GM23248 (cell line): ENCODE results near the gene SSRP1. TPM values are rescaled to one million over a fixed set of nuclear protein-coding genes. Genes with fewer than 3 reads are reported as not detected.

Source experiments
- DNase-seq: peaks from one replicate; pipeline ENCODE4 v3.0.0-alpha.2; 2015
- H2AFZ ChIP-seq: fragments of 200-600 bp; sonication (generic); 2 replicates; pipeline ENCODE4 v1.6.1; 2016; ENCODE audit warnings: antibody characterized with exemption
- H3F3A ChIP-seq: fragments of 200-600 bp; sonication (generic); 2 replicates; pipeline ENCODE4 v1.6.1; 2016; ENCODE audit warnings: mild to moderate bottlenecking, antibody characterized with exemption, mixed run types; ENCODE audit not compliant: insufficient read depth
- H3K27ac ChIP-seq: fragments of 200-600 bp; sonication (generic); 2 replicates; pipeline ENCODE4 v1.5.1; 2016; ENCODE audit warnings: mild to moderate bottlenecking
- H3K27me3 ChIP-seq: fragments of 200-600 bp; sonication (generic); replicated peaks from 2 replicates; pipeline ENCODE4 v1.6.1; 2016; ENCODE audit warnings: mild to moderate bottlenecking; ENCODE audit not compliant: insufficient read depth
- H3K36me3 ChIP-seq: fragments of 200-600 bp; sonication (generic); 2 replicates; pipeline ENCODE4 v1.6.1; 2016; ENCODE audit warnings: low read depth, mild to moderate bottlenecking
- H3K4me1 ChIP-seq: fragments of 200-600 bp; sonication (generic); 2 replicates; pipeline ENCODE4 v1.6.1; 2016; ENCODE audit warnings: mild to moderate bottlenecking; ENCODE audit not compliant: insufficient read depth
- H3K4me2 ChIP-seq: fragments of 200-600 bp; sonication (generic); one replicate; pipeline ENCODE4 v1.6.1; 2016; ENCODE audit warnings: mild to moderate bottlenecking; ENCODE audit not compliant: unreplicated experiment
- H3K4me3 ChIP-seq: fragments of 200-600 bp; sonication (generic); 2 replicates; pipeline ENCODE4 v1.5.1; 2016; ENCODE audit warnings: mild to moderate bottlenecking
- H3K79me2 ChIP-seq: fragments of 200-600 bp; sonication (generic); 2 replicates; pipeline ENCODE4 v1.6.1; 2016; ENCODE audit warnings: mild to moderate bottlenecking; ENCODE audit not compliant: insufficient read depth
- H3K9ac ChIP-seq: fragments of 200-600 bp; sonication (generic); 2 replicates; pipeline ENCODE4 v1.6.1; 2016; ENCODE audit warnings: mild to moderate bottlenecking
- H3K9me2 ChIP-seq: fragments of 200-600 bp; sonication (generic); 2 replicates; pipeline ENCODE4 v1.6.1; 2016; ENCODE audit warnings: mixed run types, mild to moderate bottlenecking, moderate library complexity; ENCODE audit not compliant: insufficient read depth
- H3K9me3 ChIP-seq: fragments of 200-600 bp; sonication (generic); one replicate; pipeline ENCODE4 v1.6.1; 2017; ENCODE audit warnings: low read depth
- H4K20me1 ChIP-seq: fragments of 200-600 bp; sonication (generic); 2 replicates; pipeline ENCODE4 v1.6.0; 2016; ENCODE audit not compliant: insufficient read depth
- EZH2 ChIP-seq: fragments of 200-600 bp; sonication (generic); IDR thresholded peaks from 2 replicates; pipeline ENCODE4 v1.6.1; 2018; ENCODE audit warnings: antibody characterized with exemption, mild to moderate bottlenecking; ENCODE audit not compliant: insufficient read depth, poor library complexity, severe bottlenecking
- EZH2phosphoT487 ChIP-seq: fragments of 200-600 bp; sonication (generic); IDR thresholded peaks from 2 replicates; pipeline ENCODE4 v1.6.1; 2018; ENCODE audit warnings: antibody characterized with exemption, moderate library complexity, mild to moderate bottlenecking, low read depth; ENCODE audit not compliant: insufficient read depth
- WGBS, 2 experiments: methylation state at CpG; one replicate each; pipeline ENCODE4 v1.1.6; 2015 to 2017; ENCODE audit warnings: low lambda C conversion rate in 2 of 2, low coverage in 1 of 2; ENCODE audit errors: missing lambda C conversion rate in 2 of 2; 5-methylcytosine and 5-hydroxymethylcytosine counted together
- in situ Hi-C: fragments of 300-500 bp; cut with MboI; formaldehyde crosslinking; loops from 2 replicates; pipeline ENCODE4 v1.15.0; 2020
- polyA plus RNA-seq: library from polyadenylated mRNA; unstranded; fragments of >200 nt; fragmentation: Nextera tagmentation; extraction: Ambion mirVana; gene quantifications from 2 replicates; pipeline ENCODE4 v1.2.1, GENCODE V29; 2016
- total RNA-seq: library from RNA; depleted of rRNA; stranded (reverse); fragments of >200 nt; shearing (Covaris generic); gene quantifications from 2 replicates; pipeline ENCODE4 v1.2.3, GENCODE V29; 2014

Gene SSRP1
- total and polyA plus RNA-seq, 2 experiments from 2014 or later: 29.3 to 76.2 TPM

- 15 to 18% methylated on average over 5 of the region's 5 CpGs for WGBS, 2 experiments
- Histone ChIP-seq H2AFZ (no peak overlapping the region), H3K27me3 (no peaks in the 10 kb centered on the region), H3K4me3 (no peak overlapping the region), H3K4me2 (no peak overlapping the region), H3K9me2 (no peaks in the 10 kb centered on the region), H3K36me3 (no peaks in the 10 kb centered on the region), H3K4me1 (no peaks in the 10 kb centered on the region), H3K9me3 (no peaks in the 10 kb centered on the region), H3K9ac (no peak overlapping the region), H3K27ac (no peak overlapping the region), H3F3A (no peaks in the 10 kb centered on the region), H4K20me1 (no peaks in the 10 kb centered on the region), H3K79me2 (no peaks in the 10 kb centered on the region)
- peak; percentile 33 for DNase-seq
- in situ Hi-C loops: no loop called here
- no peak for TF ChIP-seq EZH2phosphoT487
- no peak for TF ChIP-seq EZH2
Measured at GRCh38 chr11:57377107-57377506, 41.4 kb upstream of the SSRP1 start.

- H3K79me2 ChIP-seq: no peaks in the 10 kb centered on the region
- in situ Hi-C loops: no loop called here
- H4K20me1 ChIP-seq: no peaks in the 10 kb centered on the region
- no peaks in the 10 kb centered on the region for H3K36me3 ChIP-seq
- 27 to 36% methylated on average over 20 to 26 of the region's 26 CpGs for WGBS, 2 experiments
- DNase-seq: no peak
- no peak overlapping the region for H3K27ac ChIP-seq
- no peak overlapping the region for H3K4me3 ChIP-seq
- no peaks in the 10 kb centered on the region for H3K9me2 ChIP-seq
- no peaks in the 10 kb centered on the region for H3K4me1 ChIP-seq
- no peaks in the 10 kb centered on the region for H3K9me3 ChIP-seq
- no peak overlapping the region for H3K4me2 ChIP-seq
- no peak overlapping the region for H2AFZ ChIP-seq
- no peaks in the 10 kb centered on the region for H3F3A ChIP-seq
- H3K27me3 ChIP-seq: no peaks in the 10 kb centered on the region
- no peak overlapping the region for H3K9ac ChIP-seq
- TF ChIP-seq EZH2phosphoT487 (no peak), EZH2 (no peak)
Measured at GRCh38 chr11:57376095-57377090, 40.7 kb upstream of the SSRP1 start.

GRCh38 chr11:57375490-57375889, 39.8 kb upstream of the SSRP1 start:
- DNase-seq: no peak
- H2AFZ ChIP-seq: no peak overlapping the region
- H3K27ac ChIP-seq: no peak overlapping the region
- H3F3A ChIP-seq: no peaks in the 10 kb centered on the region
- H3K9me2 ChIP-seq: no peaks in the 10 kb centered on the region
- H3K4me1 ChIP-seq: no peaks in the 10 kb centered on the region
- no peaks in the 10 kb centered on the region for H4K20me1 ChIP-seq
- H3K27me3 ChIP-seq: no peaks in the 10 kb centered on the region
- H3K4me2 ChIP-seq: no peak overlapping the region
- no peaks in the 10 kb centered on the region for H3K79me2 ChIP-seq
- H3K4me3 ChIP-seq: no peak overlapping the region
- 51 to 54% methylated on average over 2 of the region's 2 CpGs for WGBS, 2 experiments
- no peaks in the 10 kb centered on the region for H3K9me3 ChIP-seq
- in situ Hi-C loops: no loop called here
- no peak overlapping the region for H3K9ac ChIP-seq
- no peaks in the 10 kb centered on the region for H3K36me3 ChIP-seq
- TF ChIP-seq EZH2 (no peak), EZH2phosphoT487 (no peak)

- no peaks in the 10 kb centered on the region for H4K20me1 ChIP-seq
- no peak overlapping the region for H3K4me3 ChIP-seq
- 66 to 72% methylated on average over 3 of the region's 3 CpGs for WGBS, 2 experiments
- no peaks in the 10 kb centered on the region for H3K79me2 ChIP-seq
- no peaks in the 10 kb centered on the region for H3K9me3 ChIP-seq
- in situ Hi-C loops: no loop called here
- H3K36me3 ChIP-seq: no peaks in the 10 kb centered on the region
- no peak for TF ChIP-seq EZH2phosphoT487
- no peak for TF ChIP-seq EZH2
- H3K9me2 ChIP-seq: no peaks in the 10 kb centered on the region
- peaks cover 2% of the 10 kb centered on the region; the same call in 1 of the 2 replicates for H3K4me1 ChIP-seq
- no peak overlapping the region for H2AFZ ChIP-seq
- no peaks in the 10 kb centered on the region for H3F3A ChIP-seq
- DNase-seq: no peak
- H3K4me2 ChIP-seq: no peak overlapping the region
- no peak overlapping the region for H3K9ac ChIP-seq
- no peak overlapping the region for H3K27ac ChIP-seq
- H3K27me3 ChIP-seq: no peaks in the 10 kb centered on the region
Measured at GRCh38 chr11:57374966-57375365, 39.3 kb upstream of the SSRP1 start.
